HepG2 (cell line): ENCODE results near the gene RIMKLB.

ENCODE experiments used
- CTCF ChIP-seq: sonication (generic); formaldehyde crosslinking; IDR thresholded peaks from 2 replicates; pipeline ENCODE4 v1.5.0; 2020; ENCODE audit warnings: mild to moderate bottlenecking, missing genetic modification reagents, moderate library complexity
- DR1 ChIP-seq: sonication (generic); formaldehyde crosslinking; IDR thresholded peaks from 2 replicates; pipeline ENCODE4 v1.8.0; 2021; ENCODE audit warnings: mild to moderate bottlenecking, missing genetic modification reagents, inconsistent platforms
- NR3C1 ChIP-seq: sonication (generic); formaldehyde crosslinking; IDR thresholded peaks from 2 replicates; pipeline ENCODE4 v1.4.0; 2020; ENCODE audit warnings: missing genetic modification reagents

GRCh38 chr12:8832500-8832899 lies 134.7 kb downstream of the RIMKLB start:
- TF ChIP-seq DR1 (CRISPR knock-in tag) = no peak
- TF ChIP-seq NR3C1 (CRISPR knock-in tag) = no peak
- no peak for TF ChIP-seq CTCF (CRISPR knock-in tag)
